ENCODE measurements around the gene ZNF813. TPM values are rescaled to one million over a fixed set of nuclear protein-coding genes. Genes with fewer than 3 reads are reported as not detected.
"Not testable (repeated sequence)": the region's sequence is repeated elsewhere in the genome, so short reads cannot be mapped to it uniquely, and the experiment has no call there.

Gene ZNF813
- total RNA-seq, 6 experiments from 2014 or later, result 0.74 to 1.6 (median 1.1) TPM

DNA sequence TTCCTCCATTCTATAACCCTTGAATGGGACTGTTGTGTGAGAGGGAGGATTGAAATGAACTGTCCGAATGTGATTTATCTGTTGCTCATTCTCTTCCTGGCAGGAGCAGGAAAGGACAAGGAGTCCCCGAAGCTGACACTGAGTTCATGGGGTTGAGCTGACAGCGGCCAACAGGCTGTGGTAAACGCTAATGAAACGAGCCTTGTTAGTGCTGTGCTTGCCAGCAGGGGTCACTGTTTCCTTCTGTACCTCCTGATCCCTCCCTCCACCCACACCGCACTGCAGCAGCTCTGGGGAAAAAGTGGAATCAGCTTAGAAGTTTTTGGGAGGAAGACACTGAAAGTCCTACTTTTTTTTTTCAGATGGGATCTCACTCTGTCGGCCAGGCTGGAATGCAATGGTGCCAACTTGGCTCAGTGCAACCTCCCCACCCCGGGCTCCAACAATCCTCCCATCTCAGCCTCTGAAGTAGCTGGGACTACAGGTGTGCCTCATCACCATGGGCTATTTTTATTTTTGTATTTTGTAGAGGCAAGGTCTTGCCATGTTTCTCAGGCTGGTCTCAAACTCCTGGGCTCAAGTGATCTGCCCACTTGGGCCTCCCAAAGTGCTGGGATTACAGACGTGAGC is 42.5 kb upstream of the ZNF813 start:
- no peaks in the 10 kb centered on the region for H3K4me1 ChIP-seq
- 44% methylated on average over 6 of the region's 9 CpGs for WGBS (ENCODE audit: insufficient coverage, low coverage, low lambda C conversion rate, missing lambda C conversion rate)
- H3K36me3 ChIP-seq, result no peaks in the 10 kb centered on the region
- TF ChIP-seq, protein P1, sequence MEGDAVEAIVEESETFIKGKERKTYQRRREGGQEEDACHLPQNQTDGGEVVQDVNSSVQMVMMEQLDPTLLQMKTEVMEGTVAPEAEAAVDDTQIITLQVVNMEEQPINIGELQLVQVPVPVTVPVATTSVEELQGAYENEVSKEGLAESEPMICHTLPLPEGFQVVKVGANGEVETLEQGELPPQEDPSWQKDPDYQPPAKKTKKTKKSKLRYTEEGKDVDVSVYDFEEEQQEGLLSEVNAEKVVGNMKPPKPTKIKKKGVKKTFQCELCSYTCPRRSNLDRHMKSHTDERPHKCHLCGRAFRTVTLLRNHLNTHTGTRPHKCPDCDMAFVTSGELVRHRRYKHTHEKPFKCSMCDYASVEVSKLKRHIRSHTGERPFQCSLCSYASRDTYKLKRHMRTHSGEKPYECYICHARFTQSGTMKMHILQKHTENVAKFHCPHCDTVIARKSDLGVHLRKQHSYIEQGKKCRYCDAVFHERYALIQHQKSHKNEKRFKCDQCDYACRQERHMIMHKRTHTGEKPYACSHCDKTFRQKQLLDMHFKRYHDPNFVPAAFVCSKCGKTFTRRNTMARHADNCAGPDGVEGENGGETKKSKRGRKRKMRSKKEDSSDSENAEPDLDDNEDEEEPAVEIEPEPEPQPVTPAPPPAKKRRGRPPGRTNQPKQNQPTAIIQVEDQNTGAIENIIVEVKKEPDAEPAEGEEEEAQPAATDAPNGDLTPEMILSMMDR (IDR thresholded peaks at IDR 0.05), result peak; percentile 53 to 72 (median 62)
- TF ChIP-seq POLR2A (IDR thresholded peaks at IDR 0.05), result no peak
- DNase-seq (peak; percentile 57 to 64 (median 62)), ATAC-seq (peak; percentile 89 to 98 (median 93))
- no peaks in the 10 kb centered on the region for H3K27me3 ChIP-seq
- intact Hi-C loops (cut with DNase I), result no loop called here
- peak overlapping the region in 2 of 3 donors; percentile 17 to 21 for H3K27ac ChIP-seq
- H3K9me3 ChIP-seq, result no peaks in the 10 kb centered on the region
- no peak overlapping the region for H3K4me3 ChIP-seq

DNA sequence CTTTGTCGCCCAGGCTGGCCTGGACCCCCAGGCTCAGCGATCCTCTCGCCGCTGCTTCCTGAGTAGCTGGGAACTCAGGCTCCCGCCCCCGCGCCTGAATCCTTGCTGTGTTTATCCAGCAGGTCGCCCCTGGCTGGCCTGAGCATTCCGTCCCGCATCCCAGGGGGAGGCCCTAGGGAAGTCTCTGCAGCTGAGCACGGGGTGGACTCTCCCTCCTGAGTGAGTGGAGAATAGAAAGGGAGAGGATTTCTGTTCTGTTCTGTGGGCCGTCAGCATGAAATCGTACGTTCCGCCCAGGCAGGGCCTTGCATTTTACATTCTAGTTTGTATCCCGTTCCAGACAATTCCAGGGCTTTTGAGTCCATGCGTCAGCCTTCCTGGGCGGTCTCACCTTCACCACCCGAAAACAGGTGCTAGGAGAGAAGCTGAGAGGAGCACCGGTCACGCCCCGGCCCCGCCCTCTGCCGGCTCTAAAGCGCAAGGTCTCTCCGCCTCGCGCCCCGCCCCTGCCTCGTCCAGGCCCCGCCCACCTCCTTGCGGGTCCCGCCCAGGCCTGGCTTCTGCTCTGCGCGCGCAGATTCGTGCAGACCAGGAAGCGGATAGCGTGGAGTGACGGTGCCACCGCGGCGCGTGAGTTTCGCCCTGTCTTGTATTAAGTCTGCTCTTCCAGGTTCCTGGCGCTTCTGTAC is 36.0 kb upstream of the ZNF813 start, which contains the start of gene ZNF761:
Gene ZNF761, plus strand, starts transcription at position 586 of the 689 bp plus-strand sequence. CDS start 15,285 bp downstream, outside the sequence.
- DNase-seq (peak; percentile 97 to 98 (median 98)), ATAC-seq (peak; percentile 100)
- Histone ChIP-seq H3K4me3 (peak within 1 kb of the TSS; percentile 57 to 63 (median 62)), H3K4me1 (no peaks in the 10 kb centered on the region), H3K36me3 (no peaks in the 10 kb centered on the region), H3K27me3 (no peaks in the 10 kb centered on the region), H3K27ac (peak within 1 kb of the TSS; percentile 56 to 89 (median 88)), H3K9me3 (no peaks in the 10 kb centered on the region)
- 2% methylated on average over 34 of the region's 46 CpGs for WGBS (ENCODE audit: insufficient coverage, low coverage, low lambda C conversion rate, missing lambda C conversion rate)
- intact Hi-C loops (cut with DNase I), result no loop called here
- peak; percentile 73 for TF ChIP-seq POLR2A (IDR thresholded peaks at IDR 0.05)
- TF ChIP-seq, protein P1 (IDR thresholded peaks at IDR 0.05), result peak; percentile 16 to 40 (median 34)

DNA sequence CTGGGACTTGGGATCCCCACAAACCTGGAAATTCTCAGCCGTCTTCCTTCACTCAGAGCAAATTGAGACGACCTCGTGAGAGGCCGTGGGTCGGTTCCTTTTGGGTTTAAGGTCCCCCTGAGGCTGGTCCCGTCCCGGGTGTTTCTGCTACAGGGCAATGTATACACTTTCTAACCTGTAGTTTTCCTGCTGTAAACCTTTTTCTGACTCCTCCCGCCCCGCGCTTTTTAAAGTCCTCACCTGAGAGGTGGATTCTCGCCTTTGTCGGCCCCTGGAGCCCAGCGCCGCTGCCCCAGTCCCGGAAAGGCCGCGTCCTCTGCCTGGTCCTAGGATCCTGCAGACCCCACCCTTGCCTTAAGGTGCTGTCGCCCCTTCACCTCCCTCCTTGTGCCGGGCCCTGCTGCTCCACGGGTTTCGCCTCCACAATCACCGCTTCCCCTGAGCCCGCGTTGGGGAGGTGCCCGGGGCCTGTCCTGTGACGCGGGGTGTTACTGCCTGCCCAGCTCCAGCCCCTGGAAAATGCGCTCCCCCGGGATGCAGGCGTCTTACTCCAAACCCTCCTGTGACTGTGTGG is 35.4 kb upstream of the ZNF813 start:
- peak; percentile 11 to 29 (median 18) for ATAC-seq
- H3K27ac ChIP-seq, result peak overlapping the region; percentile 56 to 89 (median 78)
- under 1% methylated on average over 30 of the region's 30 CpGs for WGBS (ENCODE audit: insufficient coverage, low coverage, low lambda C conversion rate, missing lambda C conversion rate)
- H3K4me1 ChIP-seq, result no peaks in the 10 kb centered on the region
- H3K4me3 ChIP-seq, result peak overlapping the region; percentile 57 to 63 (median 62)
- TF ChIP-seq, protein P1 (IDR thresholded peaks at IDR 0.05), result no peak
- no peak for TF ChIP-seq POLR2A (IDR thresholded peaks at IDR 0.05)
- DNase-seq, result peak; percentile 34 to 55 (median 46)
- intact Hi-C loops (cut with DNase I), result no loop called here
- no peaks in the 10 kb centered on the region for H3K9me3 ChIP-seq
- H3K27me3 ChIP-seq, result no peaks in the 10 kb centered on the region
- H3K36me3 ChIP-seq, result no peaks in the 10 kb centered on the region

DNA sequence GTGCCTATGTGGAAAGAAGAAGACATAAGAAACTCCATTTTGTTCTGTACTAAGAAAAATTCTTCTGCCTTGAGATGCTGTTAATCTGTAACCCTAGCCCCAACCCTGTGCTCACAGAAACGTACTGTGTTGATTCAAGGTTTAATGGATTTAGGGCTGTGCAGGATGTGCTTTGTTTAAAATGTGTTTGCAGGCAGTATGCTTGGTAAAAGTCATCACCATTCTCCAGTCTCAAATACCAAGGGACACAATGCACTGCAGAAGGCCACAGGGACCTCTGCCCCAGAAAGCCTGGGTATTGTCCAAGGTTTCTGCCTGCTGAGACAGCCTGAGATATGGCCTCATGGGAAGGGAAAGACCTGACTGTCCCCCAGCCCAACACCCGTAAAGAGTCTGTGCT is 23.7 kb upstream of the ZNF813 start:
- ATAC-seq; H3K4me3 ChIP-seq; H3K27ac ChIP-seq; H3K4me1 ChIP-seq; intact Hi-C loops (cut with DNase I); DNase-seq; H3K9me3 ChIP-seq; H3K27me3 ChIP-seq: not testable (repeated sequence)
- WGBS (ENCODE audit: insufficient coverage, low coverage, low lambda C conversion rate, missing lambda C conversion rate), result 87% methylated on average over 2 of the region's 2 CpGs
- peaks cover 0 to 13% (median 1%) of the 10 kb centered on the region in 4 donors for H3K36me3 ChIP-seq

DNA sequence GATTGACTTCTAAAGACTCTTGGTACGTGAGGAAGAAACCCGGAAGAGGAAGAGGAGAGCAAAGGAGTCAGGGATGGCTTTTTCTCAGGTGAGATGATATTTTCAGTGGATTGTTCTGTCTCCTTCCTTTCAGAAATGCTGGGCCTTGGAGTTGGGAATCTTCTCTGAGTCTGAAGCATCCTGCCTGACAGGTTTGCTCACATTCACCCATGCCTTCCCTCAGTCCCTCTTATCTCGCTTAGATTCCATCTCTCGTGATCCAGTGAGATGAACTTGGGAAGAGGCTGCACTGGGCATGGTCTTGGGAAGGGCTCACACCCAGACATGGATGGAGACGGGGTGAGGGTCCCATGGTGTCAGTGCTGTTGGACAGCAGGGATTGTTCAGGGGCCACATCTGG is 20.3 kb upstream of the ZNF813 start:
- H3K27me3 ChIP-seq; H3K27ac ChIP-seq; ATAC-seq; H3K4me1 ChIP-seq; H3K4me3 ChIP-seq; DNase-seq; intact Hi-C loops (cut with DNase I): not testable (repeated sequence)
- 94% methylated on average over 4 of the region's 5 CpGs for WGBS (ENCODE audit: insufficient coverage, low coverage, low lambda C conversion rate, missing lambda C conversion rate)
- H3K36me3 ChIP-seq, result peaks cover 0 to 14% (median 7%) of the 10 kb centered on the region in 4 donors
- H3K9me3 ChIP-seq, result peaks cover 0 to 17% (median 0%) of the 10 kb centered on the region in 4 donors
